ENCODE data around the gene ATP8B3.

GRCh38 chr19:1786668-1787067, 25.4 kb downstream of the ATP8B3 start:
- TF ChIP-seq PAX5 (IDR thresholded peaks at IDR 0.05; ENCODE audit: insufficient read depth, low read length, severe bottlenecking) (no peak), POLR2A (IDR thresholded peaks at IDR 0.05; ENCODE audit: low read depth, low read length) (no peak), TAF1 (IDR thresholded peaks at IDR 0.05; ENCODE audit: low read depth, low read length) (no peak), POLR2AphosphoS5 (IDR thresholded peaks at IDR 0.05; ENCODE audit: low read depth, low read length) (no peak), SPI1 (IDR thresholded peaks at IDR 0.05; ENCODE audit: low read depth, low read length) (no peak), POU2F2 (IDR thresholded peaks at IDR 0.05; ENCODE audit: low read depth, low read length) (no peak)
